Measurements from ENCODE around the gene ZBTB12. TPM values are rescaled to one million over a fixed set of nuclear protein-coding genes. Genes with fewer than 3 reads are reported as not detected.
"Not testable (repeated sequence)": the region's sequence is repeated elsewhere in the genome, so short reads cannot be mapped to it uniquely, and the experiment has no call there.

ZBTB12 gene
- total RNA-seq, 1 donor: 3.6 TPM

DNA sequence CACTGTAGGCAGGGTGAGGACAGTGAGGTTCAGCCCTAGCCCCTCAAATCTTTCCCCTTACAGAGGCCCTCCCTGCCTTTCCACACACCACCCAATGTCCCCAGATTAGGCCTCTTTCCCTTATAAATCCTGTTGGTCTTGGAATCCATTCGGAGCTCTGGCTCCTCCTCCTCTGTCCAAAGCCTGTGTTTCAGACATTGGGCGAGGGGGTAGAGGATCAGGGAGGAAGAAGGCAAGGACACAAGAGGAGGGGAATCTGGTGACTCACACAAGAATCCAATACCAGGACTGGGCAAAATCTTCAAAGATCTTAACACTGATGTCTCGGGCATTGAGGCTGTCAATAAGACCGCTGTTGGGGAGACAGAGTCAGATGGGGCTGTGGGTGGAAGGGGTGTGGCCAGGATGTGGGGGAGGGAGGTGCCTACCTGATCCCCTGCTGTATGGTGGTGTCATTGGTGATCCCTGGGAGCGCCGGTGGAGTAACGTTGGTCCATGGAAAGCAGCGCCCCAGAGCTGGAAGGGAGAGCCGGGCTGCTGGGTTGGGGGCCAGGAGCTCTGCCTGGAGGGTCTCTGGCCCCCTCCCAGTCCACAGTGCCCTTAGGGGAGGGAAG lies 30.7 kb downstream of the ZBTB12 start:
- H3K4me2 ChIP-seq (ENCODE audit: insufficient read depth, low read length): no peak overlapping the region
- peak overlapping the region; percentile 78 for H2AFZ ChIP-seq (ENCODE audit: low read length)
- no peaks in the 10 kb centered on the region for H3K9me3 ChIP-seq (ENCODE audit: low read depth, low read length)
- H3K27ac ChIP-seq (ENCODE audit: low read depth, low read length): no peak overlapping the region
- H3K27me3 ChIP-seq (ENCODE audit: insufficient read depth, low read length): no peaks in the 10 kb centered on the region
- H3K36me3 ChIP-seq (ENCODE audit: insufficient read depth, low read length): no peaks in the 10 kb centered on the region
- peaks cover 4% of the 10 kb centered on the region for H3K4me1 ChIP-seq (ENCODE audit: insufficient read depth, low read length)
- no peaks in the 10 kb centered on the region for H4K20me1 ChIP-seq (ENCODE audit: insufficient read depth, low read length)
- peak; percentile 86 for DNase-seq (ENCODE audit: insufficient read length, low spot score, missing footprints)
- H3K79me2 ChIP-seq (ENCODE audit: insufficient read depth, low read length): no peaks in the 10 kb centered on the region
- TF ChIP-seq, protein P1, sequence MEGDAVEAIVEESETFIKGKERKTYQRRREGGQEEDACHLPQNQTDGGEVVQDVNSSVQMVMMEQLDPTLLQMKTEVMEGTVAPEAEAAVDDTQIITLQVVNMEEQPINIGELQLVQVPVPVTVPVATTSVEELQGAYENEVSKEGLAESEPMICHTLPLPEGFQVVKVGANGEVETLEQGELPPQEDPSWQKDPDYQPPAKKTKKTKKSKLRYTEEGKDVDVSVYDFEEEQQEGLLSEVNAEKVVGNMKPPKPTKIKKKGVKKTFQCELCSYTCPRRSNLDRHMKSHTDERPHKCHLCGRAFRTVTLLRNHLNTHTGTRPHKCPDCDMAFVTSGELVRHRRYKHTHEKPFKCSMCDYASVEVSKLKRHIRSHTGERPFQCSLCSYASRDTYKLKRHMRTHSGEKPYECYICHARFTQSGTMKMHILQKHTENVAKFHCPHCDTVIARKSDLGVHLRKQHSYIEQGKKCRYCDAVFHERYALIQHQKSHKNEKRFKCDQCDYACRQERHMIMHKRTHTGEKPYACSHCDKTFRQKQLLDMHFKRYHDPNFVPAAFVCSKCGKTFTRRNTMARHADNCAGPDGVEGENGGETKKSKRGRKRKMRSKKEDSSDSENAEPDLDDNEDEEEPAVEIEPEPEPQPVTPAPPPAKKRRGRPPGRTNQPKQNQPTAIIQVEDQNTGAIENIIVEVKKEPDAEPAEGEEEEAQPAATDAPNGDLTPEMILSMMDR (IDR thresholded peaks at IDR 0.05; ENCODE audit: extremely low read depth, low read depth, low read length): no peak
- no peak overlapping the region for H3K4me3 ChIP-seq (ENCODE audit: insufficient read depth, low read length)

DNA sequence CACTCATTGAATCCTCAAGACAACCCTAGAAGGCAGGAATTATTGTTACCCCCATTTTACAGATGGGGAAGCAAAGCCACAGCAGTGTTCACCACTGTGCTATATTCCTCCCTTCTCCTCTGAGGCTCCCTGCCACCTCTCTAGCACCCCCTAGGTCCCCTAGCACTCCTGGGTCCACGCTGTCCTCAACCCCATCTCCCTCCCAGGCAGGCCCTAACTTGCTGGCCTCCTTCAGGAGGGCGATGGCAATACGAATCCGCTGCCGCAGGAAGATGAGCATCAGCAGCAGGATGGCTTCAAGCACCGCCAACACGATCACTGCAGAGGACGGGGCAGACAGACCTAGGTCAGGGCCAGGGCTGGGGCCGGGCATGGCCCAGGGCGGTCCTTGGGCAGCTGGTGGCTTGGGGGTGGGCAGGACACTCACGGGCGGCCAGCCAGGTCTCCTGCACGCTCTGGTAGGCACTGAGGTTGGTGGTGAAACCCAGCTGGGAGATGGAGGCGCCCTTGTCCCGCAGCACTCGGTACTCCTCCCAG lies 31.4 kb downstream of the ZBTB12 start:
- Histone ChIP-seq H3K4me3 (ENCODE audit: insufficient read depth, low read length) (no peak overlapping the region), H3K79me2 (ENCODE audit: insufficient read depth, low read length) (no peaks in the 10 kb centered on the region), H3K27me3 (ENCODE audit: insufficient read depth, low read length) (no peaks in the 10 kb centered on the region), H3K4me2 (ENCODE audit: insufficient read depth, low read length) (no peak overlapping the region), H3K27ac (ENCODE audit: low read depth, low read length) (no peak overlapping the region), H3K4me1 (ENCODE audit: insufficient read depth, low read length) (peaks cover 4% of the 10 kb centered on the region), H3K36me3 (ENCODE audit: insufficient read depth, low read length) (no peaks in the 10 kb centered on the region), H2AFZ (ENCODE audit: low read length) (peak overlapping the region; percentile 78), H3K9me3 (ENCODE audit: low read depth, low read length) (no peaks in the 10 kb centered on the region), H4K20me1 (ENCODE audit: insufficient read depth, low read length) (no peaks in the 10 kb centered on the region)
- TF ChIP-seq, protein P1 (IDR thresholded peaks at IDR 0.05; ENCODE audit: extremely low read depth, low read depth, low read length): no peak
- DNase-seq (ENCODE audit: insufficient read length, low spot score, missing footprints): peak; percentile 52

DNA sequence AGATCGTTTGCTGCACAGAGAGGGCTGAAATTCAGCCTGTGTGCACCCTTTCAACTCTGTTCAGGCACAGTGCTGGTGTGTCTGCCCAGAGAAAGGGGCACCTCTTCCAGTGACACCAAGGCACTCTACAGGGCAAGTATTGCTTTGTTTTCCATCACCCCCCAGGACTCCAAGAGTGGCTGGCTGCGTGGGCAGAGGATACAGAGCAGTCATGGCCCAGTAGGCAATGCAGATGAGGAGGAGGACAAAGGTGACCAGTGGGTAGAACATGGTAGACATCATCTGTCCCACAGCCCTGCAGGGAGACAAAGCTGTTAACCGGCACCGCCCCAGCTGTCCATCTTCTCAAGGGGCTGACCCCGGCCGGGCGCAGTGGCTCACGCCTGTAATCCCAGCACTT lies 32.5 kb downstream of the ZBTB12 start:
- TF ChIP-seq, protein P1 (IDR thresholded peaks at IDR 0.05; ENCODE audit: extremely low read depth, low read depth, low read length): no peak
- H2AFZ ChIP-seq (ENCODE audit: low read length): no peak overlapping the region
- no peak overlapping the region for H3K4me2 ChIP-seq (ENCODE audit: insufficient read depth, low read length)
- peaks cover 4% of the 10 kb centered on the region for H3K4me1 ChIP-seq (ENCODE audit: insufficient read depth, low read length)
- no peak overlapping the region for H3K4me3 ChIP-seq (ENCODE audit: insufficient read depth, low read length)
- no peaks in the 10 kb centered on the region for H3K27me3 ChIP-seq (ENCODE audit: insufficient read depth, low read length)
- no peak overlapping the region for H3K27ac ChIP-seq (ENCODE audit: low read depth, low read length)
- H3K79me2 ChIP-seq (ENCODE audit: insufficient read depth, low read length): no peaks in the 10 kb centered on the region
- DNase-seq (ENCODE audit: insufficient read length, low spot score, missing footprints): peak; percentile 26
- no peaks in the 10 kb centered on the region for H3K9me3 ChIP-seq (ENCODE audit: low read depth, low read length)
- H4K20me1 ChIP-seq (ENCODE audit: insufficient read depth, low read length): no peaks in the 10 kb centered on the region
- H3K36me3 ChIP-seq (ENCODE audit: insufficient read depth, low read length): no peaks in the 10 kb centered on the region

DNA sequence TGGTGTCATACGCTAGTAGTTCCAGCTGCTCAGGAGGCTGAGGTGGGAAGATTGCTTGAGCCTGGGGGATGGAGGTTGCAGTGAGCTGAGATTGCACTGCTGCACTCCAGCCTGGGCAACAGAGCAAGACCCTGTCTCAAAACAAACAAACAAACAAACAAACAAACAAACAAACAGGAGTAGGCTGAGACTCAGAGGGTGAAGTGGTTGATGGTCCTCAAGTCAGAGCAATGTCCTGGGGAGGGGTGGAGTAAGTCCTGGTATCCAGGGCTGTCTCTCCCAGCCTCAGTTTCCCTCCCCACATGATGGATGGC lies 33.3 kb downstream of the ZBTB12 start:
- not testable (repeated sequence) for H3K27me3 ChIP-seq (ENCODE audit: insufficient read depth, low read length); H3K4me2 ChIP-seq (ENCODE audit: insufficient read depth, low read length); H4K20me1 ChIP-seq (ENCODE audit: insufficient read depth, low read length); H3K9me3 ChIP-seq (ENCODE audit: low read depth, low read length); H3K4me3 ChIP-seq (ENCODE audit: insufficient read depth, low read length); H2AFZ ChIP-seq (ENCODE audit: low read length); H3K79me2 ChIP-seq (ENCODE audit: insufficient read depth, low read length); H3K4me1 ChIP-seq (ENCODE audit: insufficient read depth, low read length); H3K36me3 ChIP-seq (ENCODE audit: insufficient read depth, low read length); H3K27ac ChIP-seq (ENCODE audit: low read depth, low read length)
- DNase-seq (ENCODE audit: insufficient read length, low spot score, missing footprints): peak; percentile 19

All from osteoblast (primary cell).